Measurements from ENCODE around the gene TMCO5A. TPM values are rescaled to one million over a fixed set of nuclear protein-coding genes. Genes with fewer than 3 reads are reported as not detected.

Gene TMCO5A
- total RNA-seq, 1 donor from 2014 or later, result not detected

DNA sequence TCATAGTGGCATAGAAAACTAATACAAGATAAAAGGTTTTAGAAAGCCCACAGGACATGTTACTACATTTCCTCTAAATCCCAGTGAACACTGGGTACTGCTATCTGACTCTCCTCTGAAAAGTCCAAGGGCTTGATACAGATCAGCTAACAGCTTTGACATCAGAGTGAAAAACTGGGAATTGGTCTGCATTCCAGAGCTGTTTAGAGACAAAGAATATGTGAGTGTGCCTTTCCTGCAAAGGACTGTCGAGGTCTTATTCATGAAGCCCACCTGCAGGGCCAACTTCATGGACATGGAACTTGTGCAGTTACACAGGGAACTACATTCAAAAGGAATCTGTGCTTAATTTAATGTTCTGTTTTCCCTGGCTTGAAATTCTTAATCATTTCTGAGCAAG lies 5.2 kb upstream of the TMCO5A start:
- no peak for TF ChIP-seq CTCF (conservative IDR thresholded peaks at IDR 0.05; ENCODE audit: low read depth, low read length)
- DNase-seq (ENCODE audit: low read depth), result no peak
- H3K4me3 ChIP-seq (ENCODE audit: low read depth, low read length), result no peak overlapping the region

GRCh38 chr15:37931321-37931720 lies 3.1 kb upstream of the TMCO5A start:
- no peak for DNase-seq (ENCODE audit: low read depth)
- TF ChIP-seq CTCF (conservative IDR thresholded peaks at IDR 0.05; ENCODE audit: low read depth, low read length), result no peak
- H3K4me3 ChIP-seq (ENCODE audit: low read depth, low read length), result no peak overlapping the region

DNA sequence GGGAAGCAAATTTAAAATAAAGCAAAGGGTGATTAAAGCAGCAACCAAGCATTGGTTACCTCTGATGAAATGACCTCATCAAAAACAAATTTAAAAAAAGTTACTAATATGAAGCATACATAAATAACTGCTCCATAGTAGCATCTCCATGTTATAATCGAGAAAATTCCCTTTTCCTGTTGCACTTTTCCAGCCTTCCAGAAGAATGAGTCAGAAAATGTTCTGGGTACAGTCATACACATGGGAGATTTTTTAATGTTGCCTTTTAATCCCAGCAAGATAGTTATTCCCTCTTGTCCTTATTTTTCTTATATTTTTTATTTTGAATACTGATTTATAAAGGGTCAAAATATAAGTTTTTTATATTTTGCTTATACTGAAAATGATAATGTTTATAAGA lies 2.6 kb upstream of the TMCO5A start:
- no peak for DNase-seq (ENCODE audit: low read depth)
- no peak for TF ChIP-seq CTCF (conservative IDR thresholded peaks at IDR 0.05; ENCODE audit: low read depth, low read length)
- no peak overlapping the region for H3K4me3 ChIP-seq (ENCODE audit: low read depth, low read length)

DNA sequence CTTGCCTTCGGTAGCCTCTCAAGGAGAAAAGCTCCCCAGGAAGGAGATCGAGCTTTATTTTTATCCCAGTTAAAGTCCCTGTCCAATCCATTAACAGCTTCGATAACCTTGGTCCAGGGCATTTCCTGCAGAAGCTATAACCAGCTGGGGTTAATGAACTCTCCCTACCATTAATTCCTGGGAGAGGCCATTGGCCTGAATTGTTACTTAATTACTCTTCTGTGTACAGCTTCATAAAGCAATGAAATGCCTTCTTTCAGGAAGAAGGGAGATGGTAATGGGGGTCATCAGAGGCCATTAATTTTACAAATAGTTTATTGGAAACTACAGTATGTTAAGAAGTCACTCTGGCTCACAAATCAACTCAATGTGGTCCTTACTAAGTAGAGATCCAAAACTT lies 1.9 kb upstream of the TMCO5A start:
- no peak for TF ChIP-seq CTCF (conservative IDR thresholded peaks at IDR 0.05; ENCODE audit: low read depth, low read length)
- no peak overlapping the region for H3K4me3 ChIP-seq (ENCODE audit: low read depth, low read length)
- DNase-seq (ENCODE audit: low read depth), result no peak

- TF ChIP-seq CTCF (conservative IDR thresholded peaks at IDR 0.05; ENCODE audit: low read depth, low read length), result no peak
- no peak overlapping the region for H3K4me3 ChIP-seq (ENCODE audit: low read depth, low read length)
- DNase-seq (ENCODE audit: low read depth), result no peak
Observed at GRCh38 chr15:37933666-37934065, 774 bp upstream of the TMCO5A start.

- H3K4me3 ChIP-seq (ENCODE audit: low read depth, low read length), result no peak overlapping the region
- TF ChIP-seq CTCF (conservative IDR thresholded peaks at IDR 0.05; ENCODE audit: low read depth, low read length), result no peak
- no peak for DNase-seq (ENCODE audit: low read depth)
Observed at GRCh38 chr15:37940876-37941275, 6.4 kb downstream of the TMCO5A start.

- no peak for DNase-seq (ENCODE audit: low read depth)
- TF ChIP-seq CTCF (conservative IDR thresholded peaks at IDR 0.05; ENCODE audit: low read depth, low read length), result no peak
- H3K4me3 ChIP-seq (ENCODE audit: low read depth, low read length), result no peak overlapping the region
Observed at GRCh38 chr15:37941779-37942178, 7.3 kb downstream of the TMCO5A start.

All from epithelial cell of proximal tubule (primary cell).